Tibial nerve (tissue), 3 donors: Measurements from ENCODE around the gene TDP2.

Experiments used
- POLR2A ChIP-seq, 2 donors: fragments of 450-650 bp; IDR thresholded peaks; one replicate each; pipeline ENCODE4 v1.6.1; 2017; ENCODE audit warnings: antibody characterized with exemption in 2 of 2, mild to moderate bottlenecking in 2 of 2, moderate library complexity in 2 of 2
- TF ChIP-seq, protein P1 (sequence below), 5 experiments: fragments of 200-600 bp in 3 of 5; fragments of 450-650 bp in 2 of 5; sonication (generic) in 3 of 5; IDR thresholded peaks; one replicate each; pipeline ENCODE4 v1.5.1; 2016 to 2019; ENCODE audit warnings: antibody characterized with exemption in 5 of 5, mild to moderate bottlenecking in 3 of 5, moderate library complexity in 2 of 5

DNA sequence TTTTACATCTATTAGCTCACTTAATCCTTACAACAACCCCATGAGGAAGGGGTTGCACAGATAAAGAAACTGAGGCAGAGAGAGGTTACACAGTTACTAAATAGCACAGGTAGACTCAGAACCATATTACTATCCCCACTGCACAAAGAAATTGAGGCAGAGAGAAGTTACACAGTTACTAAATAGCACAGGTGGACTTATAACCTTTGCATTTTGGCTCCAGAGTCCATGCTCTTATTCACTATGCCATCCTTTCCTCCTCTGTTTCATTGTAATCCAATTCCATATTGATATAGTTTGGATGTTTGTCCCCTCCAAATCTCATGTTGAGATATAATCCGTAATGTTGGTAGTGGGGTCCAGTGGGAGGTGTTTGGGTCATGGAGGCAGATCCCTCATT is 3.5 kb downstream of the TDP2 start:
- TF ChIP-seq, protein P1, sequence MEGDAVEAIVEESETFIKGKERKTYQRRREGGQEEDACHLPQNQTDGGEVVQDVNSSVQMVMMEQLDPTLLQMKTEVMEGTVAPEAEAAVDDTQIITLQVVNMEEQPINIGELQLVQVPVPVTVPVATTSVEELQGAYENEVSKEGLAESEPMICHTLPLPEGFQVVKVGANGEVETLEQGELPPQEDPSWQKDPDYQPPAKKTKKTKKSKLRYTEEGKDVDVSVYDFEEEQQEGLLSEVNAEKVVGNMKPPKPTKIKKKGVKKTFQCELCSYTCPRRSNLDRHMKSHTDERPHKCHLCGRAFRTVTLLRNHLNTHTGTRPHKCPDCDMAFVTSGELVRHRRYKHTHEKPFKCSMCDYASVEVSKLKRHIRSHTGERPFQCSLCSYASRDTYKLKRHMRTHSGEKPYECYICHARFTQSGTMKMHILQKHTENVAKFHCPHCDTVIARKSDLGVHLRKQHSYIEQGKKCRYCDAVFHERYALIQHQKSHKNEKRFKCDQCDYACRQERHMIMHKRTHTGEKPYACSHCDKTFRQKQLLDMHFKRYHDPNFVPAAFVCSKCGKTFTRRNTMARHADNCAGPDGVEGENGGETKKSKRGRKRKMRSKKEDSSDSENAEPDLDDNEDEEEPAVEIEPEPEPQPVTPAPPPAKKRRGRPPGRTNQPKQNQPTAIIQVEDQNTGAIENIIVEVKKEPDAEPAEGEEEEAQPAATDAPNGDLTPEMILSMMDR (IDR thresholded peaks at IDR 0.05): no peak
- no peak for TF ChIP-seq POLR2A (IDR thresholded peaks at IDR 0.05)
